Neural cell (in vitro differentiated cells): Measurements from ENCODE around the gene EPHA6. TPM values are rescaled to one million over a fixed set of nuclear protein-coding genes. Genes with fewer than 3 reads are reported as not detected.

Experiments used
- H2AFZ ChIP-seq: fragments of 200-600, 300-800 bp; sonication (generic), shearing (Covaris generic); 2 replicates; pipeline ENCODE4 v1.6.0; 2014; ENCODE audit warnings: low read depth, mild to moderate bottlenecking, antibody characterized with exemption, low read length, moderate library complexity
- H3F3A ChIP-seq: fragments of 200-600 bp; shearing (Covaris generic); 2 replicates; pipeline ENCODE4 v1.6.1; 2016; ENCODE audit warnings: mild to moderate bottlenecking, moderate library complexity, mixed read lengths, antibody characterized with exemption, low read length; ENCODE audit not compliant: insufficient read depth, poor library complexity, severe bottlenecking
- H3K27ac ChIP-seq: fragments of 200-600, 300-800 bp; sonication (generic), shearing (Covaris generic); 2 replicates; pipeline ENCODE4 v1.5.1; 2014; ENCODE audit warnings: mild to moderate bottlenecking, low read length, moderate library complexity
- H3K27me3 ChIP-seq: fragments of 300-800, 200-600 bp; sonication (generic), shearing (Covaris generic); 2 replicates; pipeline ENCODE4 v1.6.0; 2014; ENCODE audit warnings: mild to moderate bottlenecking, low read depth, low read length, moderate library complexity; ENCODE audit not compliant: insufficient read depth
- H3K36me3 ChIP-seq: fragments of 300-800, 200-600 bp; sonication (generic), shearing (Covaris generic); 2 replicates; pipeline ENCODE4 v1.5.1; 2014; ENCODE audit warnings: mild to moderate bottlenecking, antibody characterized with exemption, low read length, moderate library complexity; ENCODE audit not compliant: insufficient read depth
- H3K4me2 ChIP-seq: fragments of 300-800, 200-600 bp; sonication (generic), shearing (Covaris generic); 2 replicates; pipeline ENCODE4 v1.6.0; 2014; ENCODE audit warnings: mild to moderate bottlenecking, low read length
- H3K4me3 ChIP-seq: fragments of 300-800, 200-600 bp; sonication (generic), shearing (Covaris generic); 2 replicates; pipeline ENCODE4 v1.5.1; 2014; ENCODE audit warnings: mild to moderate bottlenecking, low read length, moderate library complexity
- H3K79me2 ChIP-seq: fragments of 200-600 bp; shearing (Covaris generic); replicated peaks from 2 replicates; pipeline ENCODE4 v1.6.0; 2014; ENCODE audit warnings: mild to moderate bottlenecking, low read length, moderate library complexity; ENCODE audit not compliant: insufficient read depth
- H3K9ac ChIP-seq: fragments of 300-800, 200-600 bp; sonication (generic), shearing (Covaris generic); 2 replicates; pipeline ENCODE4 v1.6.1; 2016; ENCODE audit warnings: mild to moderate bottlenecking, low read length, mixed read lengths
- H3K9me2 ChIP-seq: fragments of 200-600 bp; shearing (Covaris generic); 2 replicates; pipeline ENCODE4 v1.6.1; 2016; ENCODE audit warnings: mild to moderate bottlenecking, low read length, mixed read lengths; ENCODE audit not compliant: insufficient read depth
- H3K9me3 ChIP-seq: fragments of 200-600, 300-800 bp; sonication (generic), shearing (Covaris generic); 2 replicates; pipeline ENCODE4 v1.6.1; 2016; ENCODE audit warnings: mild to moderate bottlenecking, mixed run types, low read length, moderate library complexity, mixed read lengths
- H4K20me1 ChIP-seq: fragments of 200-600 bp; shearing (Covaris generic); 2 replicates; pipeline ENCODE4 v1.6.1; 2016; ENCODE audit warnings: mild to moderate bottlenecking, mixed run types; ENCODE audit not compliant: insufficient read depth
- CTCF ChIP-seq: fragments of 450-650 bp; IDR thresholded peaks from 2 replicates; pipeline ENCODE4 v1.5.1; 2014; ENCODE audit warnings: antibody characterized with exemption, mild to moderate bottlenecking, moderate library complexity; ENCODE audit not compliant: poor library complexity, severe bottlenecking
- EP300 ChIP-seq: fragments of 450-650 bp; conservative IDR thresholded peaks from 2 replicates; pipeline ENCODE4 v1.6.1; 2014; ENCODE audit warnings: antibody characterized with exemption, mild to moderate bottlenecking, moderate library complexity; ENCODE audit not compliant: poor library complexity, severe bottlenecking
- EZH2 ChIP-seq: fragments of 200-600, 300-800 bp; shearing (Covaris generic), sonication (generic); IDR thresholded peaks from 2 replicates; pipeline ENCODE4 v1.6.1; 2014; ENCODE audit warnings: antibody characterized with exemption, low read length, borderline replicate concordance, mild to moderate bottlenecking; ENCODE audit not compliant: insufficient read depth, poor library complexity, severe bottlenecking
- POLR2AphosphoS5 ChIP-seq: IDR thresholded peaks from 2 replicates; pipeline ENCODE4 v1.6.1; 2012
- RAD21 ChIP-seq: fragments of 450-650 bp; conservative IDR thresholded peaks from 2 replicates; pipeline ENCODE4 v1.6.1; 2014; ENCODE audit warnings: antibody characterized with exemption, mild to moderate bottlenecking, moderate library complexity
- REST ChIP-seq: IDR thresholded peaks from 2 replicates; pipeline ENCODE4 v1.6.1; 2012; ENCODE audit warnings: borderline replicate concordance
- SMC3 ChIP-seq: fragments of 450-650 bp; conservative IDR thresholded peaks from 2 replicates; pipeline ENCODE4 v1.6.1; 2014; ENCODE audit warnings: antibody characterized with exemption, mild to moderate bottlenecking, moderate library complexity; ENCODE audit not compliant: poor library complexity
- TAF1 ChIP-seq: IDR thresholded peaks from 2 replicates; pipeline ENCODE4 v1.6.1; 2012; ENCODE audit warnings: low read depth
- polyA plus RNA-seq: library from polyadenylated mRNA; depleted of rRNA; stranded (reverse); fragments of >200 nt; gene quantifications from 2 replicates; pipeline ENCODE4 v1.2.3, GENCODE V29; 2014

EPHA6 gene
- polyA plus RNA-seq, 1 donor from 2014 or later: 0.56 TPM

GRCh38 chr3:97106652-97106989, 292.2 kb downstream of the EPHA6 start:
- Histone ChIP-seq H3F3A (no peaks in the 10 kb centered on the region), H3K4me2 (no peak overlapping the region), H3K79me2 (no peaks in the 10 kb centered on the region), H3K4me3 (no peak overlapping the region), H3K9me2 (no peaks in the 10 kb centered on the region), H4K20me1 (no peaks in the 10 kb centered on the region), H3K36me3 (no peaks in the 10 kb centered on the region), H3K9me3 (no peaks in the 10 kb centered on the region), H3K27me3 (no peaks in the 10 kb centered on the region), H3K9ac (no peak overlapping the region), H3K27ac (no peak overlapping the region), H2AFZ (no peak overlapping the region)
- TF ChIP-seq REST: no peak
- TF ChIP-seq RAD21: no peak
- no peak for TF ChIP-seq TAF1
- TF ChIP-seq SMC3: no peak
- no peak for TF ChIP-seq POLR2AphosphoS5

GRCh38 chr3:97108136-97108535, 293.7 kb downstream of the EPHA6 start:
- Histone ChIP-seq H3K27me3 (no peaks in the 10 kb centered on the region), H3K4me2 (no peak overlapping the region), H3K36me3 (no peaks in the 10 kb centered on the region), H3K4me3 (no peak overlapping the region), H3K9me3 (no peaks in the 10 kb centered on the region), H3K27ac (no peak overlapping the region), H2AFZ (no peak overlapping the region), H3K9me2 (no peaks in the 10 kb centered on the region), H3K79me2 (no peaks in the 10 kb centered on the region), H3K9ac (no peak overlapping the region), H4K20me1 (no peaks in the 10 kb centered on the region), H3F3A (no peaks in the 10 kb centered on the region)
- TF ChIP-seq CTCF (no peak), EZH2 (no peak), SMC3 (no peak), EP300 (no peak), REST (no peak)
